HL-60 (cell line): ENCODE data around the gene FLRT2.

Source experiments
- DNase-seq, 2 experiments: peaks; one replicate each; pipeline ENCODE4 v3.0.0-alpha.2; 2010 to 2020; ENCODE audit warnings: low read depth in 1 of 2, low spot score in 1 of 2
- H3K27ac ChIP-seq: fragments of 250-450 bp; sonication (Bioruptor Pico); replicated peaks from 2 replicates; pipeline ENCODE4 v1.5.1; 2020; ENCODE audit warnings: mild to moderate bottlenecking, moderate library complexity
- H3K27me3 ChIP-seq: fragments of 250-450 bp; sonication (Bioruptor Pico); 2 replicates; pipeline ENCODE4 v1.5.1; 2021; ENCODE audit warnings: mild to moderate bottlenecking, moderate library complexity; ENCODE audit not compliant: insufficient read depth, poor library complexity, severe bottlenecking
- H3K4me3 ChIP-seq: replicated peaks from 2 replicates; pipeline ENCODE4 v1.5.1; 2011; ENCODE audit warnings: mild to moderate bottlenecking, control low read depth, low read length; ENCODE audit not compliant: insufficient read depth
- GABPA ChIP-seq: IDR thresholded peaks from 2 replicates; pipeline ENCODE4 v1.6.1; 2012; ENCODE audit warnings: low read depth
- POLR2AphosphoS5 ChIP-seq: IDR thresholded peaks from 2 replicates; pipeline ENCODE4 v1.6.1; 2012; ENCODE audit warnings: low read depth
- SPI1 ChIP-seq: IDR thresholded peaks from 2 replicates; pipeline ENCODE4 v1.6.1; 2012; ENCODE audit warnings: low read depth, mild to moderate bottlenecking, borderline replicate concordance
- TF ChIP-seq, protein P1 (sequence below): IDR thresholded peaks from one replicate; pipeline ENCODE4 v1.5.1; 2011; ENCODE audit warnings: low read length, control low read depth, inconsistent platforms; ENCODE audit not compliant: insufficient read depth
- TF ChIP-seq, protein P2 (sequence below): IDR thresholded peaks from 2 replicates; pipeline ENCODE4 v1.6.1; 2012; ENCODE audit warnings: low read depth; ENCODE audit not compliant: insufficient replicate concordance

FLRT2 gene

DNA sequence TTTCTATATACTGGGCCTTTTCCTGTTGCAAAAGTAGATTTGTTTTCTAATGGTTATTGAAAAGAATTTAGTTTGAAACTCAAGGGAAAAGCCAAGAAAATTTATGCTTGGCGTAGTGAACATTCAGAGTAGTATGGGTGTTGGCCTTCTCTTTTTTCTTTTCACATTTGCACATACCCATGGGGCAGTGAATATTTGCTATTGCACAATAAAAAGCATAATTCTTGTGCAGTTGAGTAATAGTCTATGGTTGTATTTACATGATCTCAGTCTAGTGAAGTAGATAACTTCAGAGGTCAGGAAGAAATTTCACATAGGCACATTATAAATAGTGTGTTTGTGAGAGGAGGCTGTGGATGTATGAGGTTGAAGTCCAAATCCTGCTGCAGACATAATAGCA, 158.1 kb downstream of the FLRT2 start:
- H3K27me3 ChIP-seq: no peaks in the 10 kb centered on the region
- TF ChIP-seq SPI1 (no peak), POLR2AphosphoS5 (no peak)
- TF ChIP-seq, protein P1, sequence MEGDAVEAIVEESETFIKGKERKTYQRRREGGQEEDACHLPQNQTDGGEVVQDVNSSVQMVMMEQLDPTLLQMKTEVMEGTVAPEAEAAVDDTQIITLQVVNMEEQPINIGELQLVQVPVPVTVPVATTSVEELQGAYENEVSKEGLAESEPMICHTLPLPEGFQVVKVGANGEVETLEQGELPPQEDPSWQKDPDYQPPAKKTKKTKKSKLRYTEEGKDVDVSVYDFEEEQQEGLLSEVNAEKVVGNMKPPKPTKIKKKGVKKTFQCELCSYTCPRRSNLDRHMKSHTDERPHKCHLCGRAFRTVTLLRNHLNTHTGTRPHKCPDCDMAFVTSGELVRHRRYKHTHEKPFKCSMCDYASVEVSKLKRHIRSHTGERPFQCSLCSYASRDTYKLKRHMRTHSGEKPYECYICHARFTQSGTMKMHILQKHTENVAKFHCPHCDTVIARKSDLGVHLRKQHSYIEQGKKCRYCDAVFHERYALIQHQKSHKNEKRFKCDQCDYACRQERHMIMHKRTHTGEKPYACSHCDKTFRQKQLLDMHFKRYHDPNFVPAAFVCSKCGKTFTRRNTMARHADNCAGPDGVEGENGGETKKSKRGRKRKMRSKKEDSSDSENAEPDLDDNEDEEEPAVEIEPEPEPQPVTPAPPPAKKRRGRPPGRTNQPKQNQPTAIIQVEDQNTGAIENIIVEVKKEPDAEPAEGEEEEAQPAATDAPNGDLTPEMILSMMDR: no peak
- TF ChIP-seq, protein P2, sequence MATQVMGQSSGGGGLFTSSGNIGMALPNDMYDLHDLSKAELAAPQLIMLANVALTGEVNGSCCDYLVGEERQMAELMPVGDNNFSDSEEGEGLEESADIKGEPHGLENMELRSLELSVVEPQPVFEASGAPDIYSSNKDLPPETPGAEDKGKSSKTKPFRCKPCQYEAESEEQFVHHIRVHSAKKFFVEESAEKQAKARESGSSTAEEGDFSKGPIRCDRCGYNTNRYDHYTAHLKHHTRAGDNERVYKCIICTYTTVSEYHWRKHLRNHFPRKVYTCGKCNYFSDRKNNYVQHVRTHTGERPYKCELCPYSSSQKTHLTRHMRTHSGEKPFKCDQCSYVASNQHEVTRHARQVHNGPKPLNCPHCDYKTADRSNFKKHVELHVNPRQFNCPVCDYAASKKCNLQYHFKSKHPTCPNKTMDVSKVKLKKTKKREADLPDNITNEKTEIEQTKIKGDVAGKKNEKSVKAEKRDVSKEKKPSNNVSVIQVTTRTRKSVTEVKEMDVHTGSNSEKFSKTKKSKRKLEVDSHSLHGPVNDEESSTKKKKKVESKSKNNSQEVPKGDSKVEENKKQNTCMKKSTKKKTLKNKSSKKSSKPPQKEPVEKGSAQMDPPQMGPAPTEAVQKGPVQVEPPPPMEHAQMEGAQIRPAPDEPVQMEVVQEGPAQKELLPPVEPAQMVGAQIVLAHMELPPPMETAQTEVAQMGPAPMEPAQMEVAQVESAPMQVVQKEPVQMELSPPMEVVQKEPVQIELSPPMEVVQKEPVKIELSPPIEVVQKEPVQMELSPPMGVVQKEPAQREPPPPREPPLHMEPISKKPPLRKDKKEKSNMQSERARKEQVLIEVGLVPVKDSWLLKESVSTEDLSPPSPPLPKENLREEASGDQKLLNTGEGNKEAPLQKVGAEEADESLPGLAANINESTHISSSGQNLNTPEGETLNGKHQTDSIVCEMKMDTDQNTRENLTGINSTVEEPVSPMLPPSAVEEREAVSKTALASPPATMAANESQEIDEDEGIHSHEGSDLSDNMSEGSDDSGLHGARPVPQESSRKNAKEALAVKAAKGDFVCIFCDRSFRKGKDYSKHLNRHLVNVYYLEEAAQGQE: no peak
- no peak overlapping the region for H3K4me3 ChIP-seq
- no peak for DNase-seq
- H3K27ac ChIP-seq: no peak overlapping the region

DNA sequence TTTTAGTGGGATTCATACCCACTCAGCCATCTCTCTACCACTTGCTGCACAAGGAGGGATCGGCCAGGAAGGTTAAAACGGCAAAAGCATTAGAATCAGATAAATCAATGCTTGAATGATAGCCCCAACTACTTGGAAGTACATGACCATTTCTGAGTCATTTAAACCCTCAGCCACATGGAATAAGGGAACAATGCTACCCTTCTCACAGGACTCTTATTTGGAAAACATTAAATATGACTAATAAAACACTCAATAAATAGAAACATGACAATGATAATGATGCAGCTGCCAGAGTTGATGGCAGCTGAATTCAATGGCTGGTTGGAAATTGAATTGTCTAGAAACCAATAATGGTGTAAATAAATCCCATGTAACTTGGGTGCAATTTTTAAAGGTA, 165.4 kb downstream of the FLRT2 start:
- TF ChIP-seq GABPA: no peak
- TF ChIP-seq, protein P1: no peak
- TF ChIP-seq SPI1: no peak
- H3K27ac ChIP-seq: no peak overlapping the region
- H3K27me3 ChIP-seq: no peaks in the 10 kb centered on the region
- H3K4me3 ChIP-seq: no peak overlapping the region
- no peak for DNase-seq

GRCh38 chr14:85701116-85701515, 171.2 kb downstream of the FLRT2 start:
- Histone ChIP-seq H3K27me3 (no peaks in the 10 kb centered on the region), H3K4me3 (no peak overlapping the region), H3K27ac (no peak overlapping the region)
- DNase-seq: no peak
- TF ChIP-seq, protein P2: no peak
- TF ChIP-seq, protein P1: no peak
- TF ChIP-seq GABPA: no peak
- TF ChIP-seq POLR2AphosphoS5: no peak
- no peak for TF ChIP-seq SPI1

GRCh38 chr14:85701763-85702162, 171.8 kb downstream of the FLRT2 start:
- Histone ChIP-seq H3K27me3 (no peaks in the 10 kb centered on the region), H3K4me3 (no peak overlapping the region), H3K27ac (no peak overlapping the region)
- TF ChIP-seq, protein P2: no peak
- TF ChIP-seq POLR2AphosphoS5 (no peak), SPI1 (no peak), GABPA (no peak)
- TF ChIP-seq, protein P1: no peak
- no peak for DNase-seq
